Liver (tissue), 3 donors: ENCODE measurements around the gene LMF1.

Experiments
- CTCF ChIP-seq: fragments of 150-350 bp; IDR thresholded peaks from 2 replicates; pipeline ENCODE4 v1.5.1; 2017; ENCODE audit warnings: improper control_type of control experiment, low read depth, low read length; ENCODE audit not compliant: missing input control
- EGR1 ChIP-seq, 2 donors: IDR thresholded peaks; 2 replicates each; pipeline ENCODE4 v1.6.1; 2016 to 2018; ENCODE audit warnings: antibody characterized with exemption in 2 of 2, low read depth in 2 of 2
- JUND ChIP-seq, 2 donors: IDR thresholded peaks; 2 replicates each; pipeline ENCODE4 v1.6.1; 2016; ENCODE audit warnings: antibody characterized with exemption in 2 of 2
- RAD21 ChIP-seq, 2 donors: IDR thresholded peaks; 2 replicates each; pipeline ENCODE4 v1.6.1; 2016; ENCODE audit warnings: antibody characterized with exemption in 2 of 2, mild to moderate bottlenecking in 2 of 2
- REST ChIP-seq: IDR thresholded peaks from 2 replicates; pipeline ENCODE4 v1.6.1; 2016; ENCODE audit warnings: antibody characterized with exemption, mild to moderate bottlenecking
- RXRA ChIP-seq, 2 donors: IDR thresholded peaks; 2 replicates each; pipeline ENCODE4 v1.6.1; 2017 to 2018; ENCODE audit warnings: antibody characterized with exemption in 2 of 2, mild to moderate bottlenecking in 1 of 2
- SP1 ChIP-seq: IDR thresholded peaks from 2 replicates; pipeline ENCODE4 v1.6.1; 2018; ENCODE audit warnings: antibody characterized with exemption, mild to moderate bottlenecking
- TAF1 ChIP-seq: conservative IDR thresholded peaks from 2 replicates; pipeline ENCODE4 v1.6.1; 2016; ENCODE audit warnings: antibody characterized with exemption, mild to moderate bottlenecking
- YY1 ChIP-seq: IDR thresholded peaks from 2 replicates; pipeline ENCODE4 v1.6.1; 2016; ENCODE audit warnings: antibody characterized with exemption, mild to moderate bottlenecking
- ZBTB33 ChIP-seq: IDR thresholded peaks from 2 replicates; pipeline ENCODE4 v1.6.1; 2016; ENCODE audit warnings: antibody characterized with exemption
- TF ChIP-seq, protein P1 (sequence below): IDR thresholded peaks from 2 replicates; pipeline ENCODE4 v1.6.1; 2016; ENCODE audit warnings: antibody characterized with exemption
- TF ChIP-seq, protein P2 (sequence below): IDR thresholded peaks from 2 replicates; pipeline ENCODE4 v1.6.1; 2016; ENCODE audit warnings: antibody characterized with exemption
- donor health status: healthy.
- donor health status: healthy.

- no peak for TF ChIP-seq CTCF
- no peak for TF ChIP-seq RAD21 (IDR thresholded peaks at IDR 0.05)
- TF ChIP-seq REST: no peak
- no peak for TF ChIP-seq RXRA (IDR thresholded peaks at IDR 0.05)
- no peak for TF ChIP-seq SP1
- no peak for TF ChIP-seq JUND (IDR thresholded peaks at IDR 0.05)
- TF ChIP-seq EGR1 (IDR thresholded peaks at IDR 0.05; ENCODE audit: low read depth in 2 of 2): no peak
- TF ChIP-seq, protein P1, sequence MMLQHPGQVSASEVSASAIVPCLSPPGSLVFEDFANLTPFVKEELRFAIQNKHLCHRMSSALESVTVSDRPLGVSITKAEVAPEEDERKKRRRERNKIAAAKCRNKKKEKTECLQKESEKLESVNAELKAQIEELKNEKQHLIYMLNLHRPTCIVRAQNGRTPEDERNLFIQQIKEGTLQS: no peak
- no peak for TF ChIP-seq TAF1
- TF ChIP-seq, protein P2, sequence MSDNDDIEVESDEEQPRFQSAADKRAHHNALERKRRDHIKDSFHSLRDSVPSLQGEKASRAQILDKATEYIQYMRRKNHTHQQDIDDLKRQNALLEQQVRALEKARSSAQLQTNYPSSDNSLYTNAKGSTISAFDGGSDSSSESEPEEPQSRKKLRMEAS: no peak
- TF ChIP-seq YY1: no peak
- TF ChIP-seq ZBTB33: no peak
Observed at GRCh38 chr16:847151-847550, 123.6 kb downstream of the LMF1 start.
